ENCODE results near the gene FOXA2. TPM values are rescaled to one million over a fixed set of nuclear protein-coding genes. Genes with fewer than 3 reads are reported as not detected.

FOXA2 gene
- total RNA-seq, 1 experiment from 2014 or later: 14.4 TPM

DNA sequence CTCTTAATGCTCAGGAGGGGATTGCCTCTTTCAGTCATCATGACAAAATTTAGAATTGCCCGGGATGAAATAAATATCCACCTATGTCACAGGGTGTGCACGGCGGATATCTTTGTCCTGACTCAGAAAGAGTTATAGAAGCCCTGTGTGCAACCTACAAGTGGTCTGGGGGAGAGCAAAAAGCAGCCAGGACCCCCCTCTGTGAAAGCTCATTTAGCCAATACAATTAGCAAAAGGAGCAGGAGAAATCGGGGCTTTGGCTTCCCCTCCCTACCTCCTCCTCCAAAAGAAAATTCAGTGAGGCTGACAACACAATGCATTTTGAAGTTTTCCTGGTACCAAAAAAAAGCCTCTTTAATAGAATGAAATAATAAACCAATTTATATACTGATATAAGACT, 21.8 kb downstream of the FOXA2 start:
- Histone ChIP-seq H3K9me2 (replicated peaks; ENCODE audit: low read length) (no peaks in the 10 kb centered on the region), H3K9ac (ENCODE audit: low read length) (no peak overlapping the region), H4K20me1 (ENCODE audit: low read length) (no peaks in the 10 kb centered on the region), H3K27me3 (ENCODE audit: low read length) (peaks cover 61% of the 10 kb centered on the region), H3K36me3 (ENCODE audit: low read depth, low read length) (no peaks in the 10 kb centered on the region), H3K27ac (ENCODE audit: low read length) (no peak overlapping the region), H3K4me3 (ENCODE audit: low read length) (no peak overlapping the region), H3F3A (ENCODE audit: low read length, unreplicated experiment) (no peaks in the 10 kb centered on the region), H3K4me2 (ENCODE audit: low read length) (no peak overlapping the region), H3K79me2 (ENCODE audit: low read length) (no peaks in the 10 kb centered on the region), H2AFZ (ENCODE audit: low read length) (no peak overlapping the region), H3K9me3 (ENCODE audit: low read length) (no peaks in the 10 kb centered on the region), H3K4me1 (ENCODE audit: insufficient read depth, low read length) (no peaks in the 10 kb centered on the region)
- TF ChIP-seq EZH2phosphoT487 (IDR thresholded peaks at IDR 0.05; ENCODE audit: borderline replicate concordance, low read length) (no peak), EZH2 (IDR thresholded peaks at IDR 0.05; ENCODE audit: low read length, unreplicated experiment) (no peak)
- TF ChIP-seq, protein P1, sequence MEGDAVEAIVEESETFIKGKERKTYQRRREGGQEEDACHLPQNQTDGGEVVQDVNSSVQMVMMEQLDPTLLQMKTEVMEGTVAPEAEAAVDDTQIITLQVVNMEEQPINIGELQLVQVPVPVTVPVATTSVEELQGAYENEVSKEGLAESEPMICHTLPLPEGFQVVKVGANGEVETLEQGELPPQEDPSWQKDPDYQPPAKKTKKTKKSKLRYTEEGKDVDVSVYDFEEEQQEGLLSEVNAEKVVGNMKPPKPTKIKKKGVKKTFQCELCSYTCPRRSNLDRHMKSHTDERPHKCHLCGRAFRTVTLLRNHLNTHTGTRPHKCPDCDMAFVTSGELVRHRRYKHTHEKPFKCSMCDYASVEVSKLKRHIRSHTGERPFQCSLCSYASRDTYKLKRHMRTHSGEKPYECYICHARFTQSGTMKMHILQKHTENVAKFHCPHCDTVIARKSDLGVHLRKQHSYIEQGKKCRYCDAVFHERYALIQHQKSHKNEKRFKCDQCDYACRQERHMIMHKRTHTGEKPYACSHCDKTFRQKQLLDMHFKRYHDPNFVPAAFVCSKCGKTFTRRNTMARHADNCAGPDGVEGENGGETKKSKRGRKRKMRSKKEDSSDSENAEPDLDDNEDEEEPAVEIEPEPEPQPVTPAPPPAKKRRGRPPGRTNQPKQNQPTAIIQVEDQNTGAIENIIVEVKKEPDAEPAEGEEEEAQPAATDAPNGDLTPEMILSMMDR (conservative IDR thresholded peaks at IDR 0.05; ENCODE audit: low read depth, low read length): no peak
- ATAC-seq (no peak; the same call in 1 of the 2 replicates), DNase-seq (no peak)
- no TSS peak for BruUV-seq (replicated peaks)
- CTCF ChIA-PET: no interaction called here
- POLR2A ChIA-PET (ENCODE audit: unreplicated experiment): no interaction called here
- intact Hi-C loops (cut with micrococcal nuclease): no loop called here

DNA sequence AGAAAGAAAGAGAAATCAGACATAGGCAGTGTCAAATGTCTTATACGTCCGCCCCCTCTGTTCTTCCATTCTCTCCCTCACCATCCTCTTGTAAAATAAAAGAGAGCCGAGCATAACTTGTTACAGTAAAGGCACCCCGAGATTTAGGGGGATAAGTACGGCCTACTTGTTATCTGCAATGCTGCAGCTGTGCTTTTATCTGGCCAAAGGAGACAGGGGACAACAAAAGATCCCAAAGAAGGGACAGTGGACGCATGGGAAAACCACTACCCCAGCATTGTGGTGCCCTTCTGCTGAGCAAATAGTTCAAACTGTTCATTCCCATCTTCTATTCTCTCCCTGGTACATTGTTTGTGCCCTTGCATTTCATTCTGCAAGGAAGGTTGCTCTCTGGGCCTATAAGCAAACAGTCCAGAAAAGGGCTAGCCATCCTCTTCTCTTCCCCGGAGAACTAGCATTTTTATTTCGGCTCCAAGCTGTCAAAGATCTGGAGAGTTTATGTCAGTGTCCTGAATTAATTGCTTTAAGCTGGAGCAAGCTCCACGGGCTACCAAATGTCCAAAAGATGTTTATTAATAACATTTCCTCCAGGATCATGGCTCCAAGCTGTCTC, 22.3 kb downstream of the FOXA2 start:
- Histone ChIP-seq H3K36me3 (ENCODE audit: low read depth, low read length) (no peaks in the 10 kb centered on the region), H3K79me2 (ENCODE audit: low read length) (no peaks in the 10 kb centered on the region), H3K9me3 (ENCODE audit: low read length) (no peaks in the 10 kb centered on the region), H4K20me1 (ENCODE audit: low read length) (no peaks in the 10 kb centered on the region), H3K4me2 (ENCODE audit: low read length) (no peak overlapping the region), H3K27ac (ENCODE audit: low read length) (no peak overlapping the region), H3K9me2 (replicated peaks; ENCODE audit: low read length) (no peaks in the 10 kb centered on the region), H3K4me3 (ENCODE audit: low read length) (no peak overlapping the region), H3K27me3 (ENCODE audit: low read length) (peaks cover 58% of the 10 kb centered on the region), H3K4me1 (ENCODE audit: insufficient read depth, low read length) (no peaks in the 10 kb centered on the region), H3K9ac (ENCODE audit: low read length) (no peak overlapping the region), H3F3A (ENCODE audit: low read length, unreplicated experiment) (no peaks in the 10 kb centered on the region), H2AFZ (ENCODE audit: low read length) (no peak overlapping the region)
- no peak for DNase-seq
- intact Hi-C loops (cut with micrococcal nuclease): no loop called here
- ChIA-PET POLR2A (ENCODE audit: unreplicated experiment) (no interaction called here), CTCF (no interaction called here)
- TF ChIP-seq EZH2 (IDR thresholded peaks at IDR 0.05; ENCODE audit: low read length, unreplicated experiment) (no peak), EZH2phosphoT487 (IDR thresholded peaks at IDR 0.05; ENCODE audit: borderline replicate concordance, low read length) (no peak)
- TF ChIP-seq, protein P1 (conservative IDR thresholded peaks at IDR 0.05; ENCODE audit: low read depth, low read length): no peak
- BruUV-seq (replicated peaks): no TSS peak
- ATAC-seq: no peak

DNA sequence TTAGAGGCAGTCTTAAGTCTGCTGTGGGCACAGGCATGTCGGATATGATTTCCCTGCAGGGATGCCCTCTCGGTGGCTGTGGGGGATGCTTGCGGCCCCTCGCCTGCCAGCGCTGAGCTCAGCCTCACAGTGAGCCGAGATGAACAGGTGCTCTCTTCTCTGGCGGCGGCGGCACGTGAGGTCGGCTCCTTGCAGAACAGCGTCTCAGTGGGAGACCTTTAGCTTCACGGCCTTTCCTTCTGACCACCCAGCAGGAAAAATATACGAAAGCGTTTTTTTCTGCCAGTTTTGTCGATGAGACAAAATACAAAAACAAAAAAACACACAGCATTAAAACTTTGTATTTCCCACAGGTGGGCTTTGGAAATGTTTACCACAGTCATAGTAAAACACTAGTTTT, 23.6 kb downstream of the FOXA2 start:
- Histone ChIP-seq H3K4me1 (ENCODE audit: insufficient read depth, low read length) (no peaks in the 10 kb centered on the region), H3K36me3 (ENCODE audit: low read depth, low read length) (no peaks in the 10 kb centered on the region), H2AFZ (ENCODE audit: low read length) (no peak overlapping the region), H3K9me3 (ENCODE audit: low read length) (no peaks in the 10 kb centered on the region), H3K4me2 (ENCODE audit: low read length) (no peak overlapping the region), H3K9me2 (replicated peaks; ENCODE audit: low read length) (no peaks in the 10 kb centered on the region), H3F3A (ENCODE audit: low read length, unreplicated experiment) (no peaks in the 10 kb centered on the region), H3K27ac (ENCODE audit: low read length) (no peak overlapping the region), H3K79me2 (ENCODE audit: low read length) (no peaks in the 10 kb centered on the region), H3K4me3 (ENCODE audit: low read length) (no peak overlapping the region), H4K20me1 (ENCODE audit: low read length) (no peaks in the 10 kb centered on the region), H3K9ac (ENCODE audit: low read length) (no peak overlapping the region), H3K27me3 (ENCODE audit: low read length) (peaks cover 53% of the 10 kb centered on the region)
- DNase-seq: no peak
- TF ChIP-seq EZH2 (IDR thresholded peaks at IDR 0.05; ENCODE audit: low read length, unreplicated experiment): no peak
- no peak for TF ChIP-seq EZH2phosphoT487 (IDR thresholded peaks at IDR 0.05; ENCODE audit: borderline replicate concordance, low read length)
- TF ChIP-seq, protein P1 (conservative IDR thresholded peaks at IDR 0.05; ENCODE audit: low read depth, low read length): no peak
- POLR2A ChIA-PET (ENCODE audit: unreplicated experiment): no interaction called here
- no peak for ATAC-seq
- CTCF ChIA-PET: no interaction called here
- no TSS peak for BruUV-seq (replicated peaks)
- intact Hi-C loops (cut with micrococcal nuclease): no loop called here

Data from PC-3 (cell line).